Spleen (tissue), 11 donors: ENCODE results near the gene TEX35. TPM values are rescaled to one million over a fixed set of nuclear protein-coding genes. Genes with fewer than 3 reads are reported as not detected.

Experiments used
- DNase-seq: peaks from one replicate; pipeline ENCODE4 v3.0.0-alpha.2; 2020
- H3K27ac ChIP-seq, 8 donors: fragments of 200-600 bp; sonication (generic) in 7 of 8; 1 replicate in 4 of 8; 2 replicates in 4 of 8; pipeline versions ENCODE4 v1.5.0 to v1.8.0; 2016 to 2021; ENCODE audit warnings: inconsistent platforms in 4 of 8, mild to moderate bottlenecking in 4 of 8, moderate library complexity in 1 of 8
- H3K27me3 ChIP-seq, 7 donors: fragments of 200-600 bp; sonication (generic) in 6 of 7; replicated peaks in 1 of 7; 1 replicate in 4 of 7; 2 replicates in 3 of 7; pipeline versions ENCODE4 v1.5.0 to v1.8.0; 2016 to 2021; ENCODE audit warnings: inconsistent platforms in 3 of 7, mild to moderate bottlenecking in 1 of 7
- H3K36me3 ChIP-seq, 6 donors: fragments of 200-600 bp; sonication (generic) in 5 of 6; 1 replicate in 4 of 6; 2 replicates in 2 of 6; pipeline versions ENCODE4 v1.5.0 to v1.8.0; 2016 to 2021; ENCODE audit warnings: inconsistent platforms in 2 of 6
- H3K4me1 ChIP-seq, 6 donors: fragments of 200-600 bp; sonication (generic) in 5 of 6; 1 replicate in 3 of 6; 2 replicates in 3 of 6; pipeline versions ENCODE4 v1.5.0 to v1.8.0; 2016 to 2021; ENCODE audit warnings: inconsistent platforms in 3 of 6
- H3K4me3 ChIP-seq, 8 donors: fragments of 200-600 bp; sonication (generic) in 7 of 8; 1 replicate in 4 of 8; 2 replicates in 4 of 8; pipeline versions ENCODE4 v1.5.0 to v1.8.0; 2016 to 2021; ENCODE audit warnings: inconsistent platforms in 4 of 8, mild to moderate bottlenecking in 4 of 8, moderate library complexity in 2 of 8
- H3K9me3 ChIP-seq, 8 donors: fragments of 200-600 bp; sonication (generic) in 7 of 8; 1 replicate in 4 of 8; 2 replicates in 4 of 8; pipeline versions ENCODE4 v1.5.0 to v1.8.0; 2016 to 2021; ENCODE audit warnings: inconsistent platforms in 4 of 8
- POLR2A ChIP-seq, 3 donors: fragments of 450-650 bp; IDR thresholded peaks; one replicate each; pipeline ENCODE4 v1.5.1; 2017; ENCODE audit warnings: antibody characterized with exemption in 3 of 3, mild to moderate bottlenecking in 1 of 3
- POLR2AphosphoS5 ChIP-seq, 3 donors: sonication (generic); formaldehyde crosslinking; IDR thresholded peaks; one replicate each; pipeline ENCODE4 v1.5.1; 2017; ENCODE audit warnings: antibody characterized with exemption in 3 of 3
- WGBS, 5 donors: extraction: QIAGEN DNeasy Blood & Tissue Kit in 3 of 5; methylation state at CpG; one replicate each; pipeline versions ENCODE4 v1.1.5 to v1.1.7; 2013 to 2018; 5-methylcytosine and 5-hydroxymethylcytosine counted together
- intact Hi-C: fragments of 100-400 bp; cut with DNase I; formaldehyde crosslinking; loops from one replicate; pipeline ENCODE4 v1.15.0; 2023; ENCODE audit warnings: low total_unique reads
- polyA plus RNA-seq, 3 donors: library from polyadenylated mRNA; stranded (reverse); fragments of 200-250 nt; gene quantifications; one replicate each; pipeline ENCODE4 v1.2.1, GENCODE V29; 2013
- total RNA-seq, 7 donors: library from RNA; depleted of rRNA in 3 of 7; stranded (reverse); fragments of >200 nt in 3 of 7; fragmentation: NEBNext Ultra II Directional in 4 of 7; extraction: Animal tissue kit (Norgen Biotek cat#: 25700) in 4 of 7; gene quantifications; one replicate each; pipeline versions ENCODE4 v1.1.0 to v1.2.1, GENCODE V29; 2016 to 2021
- TF ChIP-seq, protein P1 (sequence below), 11 experiments: fragments of 200-600 bp in 7 of 11; fragments of 450-650 bp in 4 of 11; sonication (generic) in 4 of 11; IDR thresholded peaks in 8 of 11; conservative IDR thresholded peaks in 3 of 11; 1 replicate in 7 of 11; 2 replicates in 4 of 11; pipeline versions ENCODE4 v1.4.0 to v1.8.0; 2016 to 2021; ENCODE audit warnings: antibody characterized with exemption in 11 of 11, inconsistent platforms in 4 of 11, mild to moderate bottlenecking in 1 of 11
- donor health status: healthy with polysubstance abuse.
- donor health status: DM: no; HTN: no; CAD: no; lungs with moderate emphysema.
- donor health status: DM: no; HTN: no; CAD: no.
- donor health status: Bipolar disorder and iron deficiency.
- donor health status: healthy.
- donor health status: DM: no; HTN: no; CAD: no.
- donor health status: DM: yes; HTN: yes; CAD: no.

The TEX35 gene
- total and polyA plus RNA-seq, 10 donors = 0.09 to 0.20 (median 0.10) TPM; not detected in 7

GRCh38 chr1:178536329-178536728 is 23.4 kb downstream of the TEX35 start:
- peaks cover 0 to 13% (median 9%) of the 10 kb centered on the region in 6 donors for H3K4me1 ChIP-seq
- H3K4me3 ChIP-seq = no peak overlapping the region
- no peaks in the 10 kb centered on the region for H3K9me3 ChIP-seq
- no peaks in the 10 kb centered on the region for H3K36me3 ChIP-seq
- peak; percentile 23 for DNase-seq
- 90 to 95% (median 93%) methylated on average over 5 of the region's 5 CpGs for WGBS, 5 donors
- H3K27me3 ChIP-seq = peaks cover 0 to 5% (median 0%) of the 10 kb centered on the region in 7 donors
- H3K27ac ChIP-seq = no peak overlapping the region
- TF ChIP-seq POLR2AphosphoS5 (IDR thresholded peaks at IDR 0.05) = no peak
- TF ChIP-seq, protein P1, sequence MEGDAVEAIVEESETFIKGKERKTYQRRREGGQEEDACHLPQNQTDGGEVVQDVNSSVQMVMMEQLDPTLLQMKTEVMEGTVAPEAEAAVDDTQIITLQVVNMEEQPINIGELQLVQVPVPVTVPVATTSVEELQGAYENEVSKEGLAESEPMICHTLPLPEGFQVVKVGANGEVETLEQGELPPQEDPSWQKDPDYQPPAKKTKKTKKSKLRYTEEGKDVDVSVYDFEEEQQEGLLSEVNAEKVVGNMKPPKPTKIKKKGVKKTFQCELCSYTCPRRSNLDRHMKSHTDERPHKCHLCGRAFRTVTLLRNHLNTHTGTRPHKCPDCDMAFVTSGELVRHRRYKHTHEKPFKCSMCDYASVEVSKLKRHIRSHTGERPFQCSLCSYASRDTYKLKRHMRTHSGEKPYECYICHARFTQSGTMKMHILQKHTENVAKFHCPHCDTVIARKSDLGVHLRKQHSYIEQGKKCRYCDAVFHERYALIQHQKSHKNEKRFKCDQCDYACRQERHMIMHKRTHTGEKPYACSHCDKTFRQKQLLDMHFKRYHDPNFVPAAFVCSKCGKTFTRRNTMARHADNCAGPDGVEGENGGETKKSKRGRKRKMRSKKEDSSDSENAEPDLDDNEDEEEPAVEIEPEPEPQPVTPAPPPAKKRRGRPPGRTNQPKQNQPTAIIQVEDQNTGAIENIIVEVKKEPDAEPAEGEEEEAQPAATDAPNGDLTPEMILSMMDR (IDR thresholded peaks at IDR 0.05 in 8 of 11, conservative IDR thresholded peaks at IDR 0.05 in 3 of 11) = no peak
- TF ChIP-seq POLR2A (IDR thresholded peaks at IDR 0.05) = no peak
- intact Hi-C loops = loop anchor here (10.0 kb wide), 1 partner anchor 838 kb away; no protein-coding TSS in a partner anchor

GRCh38 chr1:178536844-178537371 is 24.0 kb downstream of the TEX35 start:
- Histone ChIP-seq H3K4me3 (no peak overlapping the region), H3K36me3 (no peaks in the 10 kb centered on the region), H3K27me3 (peaks cover 0 to under 1% (median 0%) of the 10 kb centered on the region in 7 donors), H3K9me3 (no peaks in the 10 kb centered on the region), H3K4me1 (peaks cover 0 to 17% (median 11%) of the 10 kb centered on the region in 6 donors), H3K27ac (no peak overlapping the region)
- TF ChIP-seq POLR2AphosphoS5 (IDR thresholded peaks at IDR 0.05) = no peak
- peak; percentile 42 for DNase-seq
- 62 to 92% (median 84%) methylated on average over 7 of the region's 7 CpGs for WGBS, 5 donors
- intact Hi-C loops = loop anchor here (10.0 kb wide), 1 partner anchor 838 kb away; no protein-coding TSS in a partner anchor

- intact Hi-C loops = loop anchor here (10.0 kb wide), 1 partner anchor 837 kb away; no protein-coding TSS in a partner anchor
- no peaks in the 10 kb centered on the region for H3K9me3 ChIP-seq
- H3K4me1 ChIP-seq = peaks cover 0 to 17% (median 9%) of the 10 kb centered on the region in 6 donors
- H3K4me3 ChIP-seq = no peak overlapping the region
- H3K27ac ChIP-seq = no peak overlapping the region
- DNase-seq = peak; percentile 21
- 80 to 87% (median 85%) methylated on average over 20 of the region's 20 CpGs for WGBS, 5 donors
- TF ChIP-seq, protein P1 (IDR thresholded peaks at IDR 0.05 in 8 of 11, conservative IDR thresholded peaks at IDR 0.05 in 3 of 11) = no peak
- TF ChIP-seq POLR2AphosphoS5 (IDR thresholded peaks at IDR 0.05) (no peak), POLR2A (IDR thresholded peaks at IDR 0.05) (no peak)
- no peaks in the 10 kb centered on the region for H3K27me3 ChIP-seq
- no peaks in the 10 kb centered on the region for H3K36me3 ChIP-seq
These were observed 24.6 kb downstream of the TEX35 start for GRCh38 chr1:178537382-178538090.

- no peaks in the 10 kb centered on the region for H3K27me3 ChIP-seq
- peaks cover 2 to 23% (median 14%) of the 10 kb centered on the region in 6 donors for H3K4me1 ChIP-seq
- H3K27ac ChIP-seq = no peak overlapping the region
- H3K4me3 ChIP-seq = no peak overlapping the region
- 76 to 86% (median 82%) methylated on average over 9 of the region's 9 CpGs for WGBS, 5 donors
- TF ChIP-seq, protein P1 (IDR thresholded peaks at IDR 0.05 in 8 of 11, conservative IDR thresholded peaks at IDR 0.05 in 3 of 11) = no peak
- TF ChIP-seq POLR2A (IDR thresholded peaks at IDR 0.05) (no peak), POLR2AphosphoS5 (IDR thresholded peaks at IDR 0.05) (no peak)
- no peak for DNase-seq
- intact Hi-C loops = loop anchor here (10.0 kb wide), 1 partner anchor 836 kb away; no protein-coding TSS in a partner anchor
- H3K36me3 ChIP-seq = no peaks in the 10 kb centered on the region
- no peaks in the 10 kb centered on the region for H3K9me3 ChIP-seq
These were observed 25.4 kb downstream of the TEX35 start for GRCh38 chr1:178538192-178538916.
